Mesendoderm (in vitro differentiated cells): ENCODE measurements around the gene HS3ST5.
A peak's percentile ranks its signal among the peaks of the same experiment; 100 is the strongest.

Source experiments
- DNase-seq: peaks from one replicate; pipeline ENCODE4 v3.0.0; 2013
- H2AK5ac ChIP-seq: 2 replicates; pipeline ENCODE4 v1.6.1; 2013; ENCODE audit warnings: low read length, inconsistent platforms
- H2BK120ac ChIP-seq: 2 replicates; pipeline ENCODE4 v1.6.1; 2013; ENCODE audit warnings: low read depth, mild to moderate bottlenecking, low read length, moderate library complexity, mixed read lengths
- H2BK15ac ChIP-seq: replicated peaks from 2 replicates; pipeline ENCODE4 v1.6.1; 2013; ENCODE audit warnings: low read depth, mild to moderate bottlenecking, moderate library complexity
- H2BK5ac ChIP-seq: 2 replicates; pipeline ENCODE4 v1.6.1; 2013; ENCODE audit warnings: low read length, inconsistent platforms
- H3K18ac ChIP-seq: 2 replicates; pipeline ENCODE4 v1.6.1; 2013; ENCODE audit warnings: mild to moderate bottlenecking, low read length, mixed read lengths
- H3K23ac ChIP-seq: one replicate; pipeline ENCODE4 v1.6.1; 2013; ENCODE audit warnings: low read length
- H3K27ac ChIP-seq: 2 replicates; pipeline ENCODE4 v1.5.1; 2013; ENCODE audit warnings: low read depth, mild to moderate bottlenecking, inconsistent platforms, low read length, moderate library complexity
- H3K27me3 ChIP-seq: 2 replicates; pipeline ENCODE4 v1.6.1; 2013; ENCODE audit warnings: low read length, control low read depth, mild to moderate bottlenecking, inconsistent platforms; ENCODE audit not compliant: insufficient read depth, poor library complexity
- H3K36me3 ChIP-seq: 2 replicates; pipeline ENCODE4 v1.6.1; 2013; ENCODE audit warnings: low read length, inconsistent platforms; ENCODE audit not compliant: control insufficient read depth, insufficient read depth
- H3K4ac ChIP-seq: one replicate; pipeline ENCODE4 v1.6.1; 2013; ENCODE audit warnings: low read depth, mild to moderate bottlenecking, low read length, moderate library complexity
- H3K4me1 ChIP-seq: 2 replicates; pipeline ENCODE4 v1.6.1; 2013; ENCODE audit warnings: low read depth, low read length, inconsistent platforms; ENCODE audit not compliant: control insufficient read depth
- H3K4me2 ChIP-seq: 2 replicates; pipeline ENCODE4 v1.6.1; 2013; ENCODE audit warnings: low read length
- H3K4me3 ChIP-seq: 2 replicates; pipeline ENCODE4 v1.5.1; 2013; ENCODE audit warnings: mild to moderate bottlenecking, low read length
- H3K56ac ChIP-seq: one replicate; pipeline ENCODE4 v1.6.1; 2013; ENCODE audit warnings: low read length
- H3K79me1 ChIP-seq: 2 replicates; pipeline ENCODE4 v1.6.1; 2013; ENCODE audit warnings: low read length, inconsistent platforms
- H3K79me2 ChIP-seq: 2 replicates; pipeline ENCODE4 v1.6.1; 2013; ENCODE audit warnings: mild to moderate bottlenecking, low read length; ENCODE audit not compliant: control insufficient read depth, insufficient read depth
- H3K9ac ChIP-seq: 2 replicates; pipeline ENCODE4 v1.6.1; 2013; ENCODE audit warnings: low read length, inconsistent platforms
- H4K5ac ChIP-seq: one replicate; pipeline ENCODE4 v1.6.1; 2013; ENCODE audit warnings: low read length
- H4K8ac ChIP-seq: one replicate; pipeline ENCODE4 v1.6.1; 2013; ENCODE audit warnings: low read depth, mild to moderate bottlenecking, control low read depth, low read length, moderate library complexity
- whole genome bisulfite sequencing: extraction: QIAGEN DNeasy Blood & Tissue Kit; methylation state at CpG from one replicate; pipeline ENCODE4 v1.1.7; 2013; ENCODE audit warnings: low lambda C conversion rate, missing lambda C conversion rate; ENCODE audit not compliant: insufficient coverage; ENCODE audit errors: extremely low coverage; 5-methylcytosine and 5-hydroxymethylcytosine counted together

The HS3ST5 gene

DNA sequence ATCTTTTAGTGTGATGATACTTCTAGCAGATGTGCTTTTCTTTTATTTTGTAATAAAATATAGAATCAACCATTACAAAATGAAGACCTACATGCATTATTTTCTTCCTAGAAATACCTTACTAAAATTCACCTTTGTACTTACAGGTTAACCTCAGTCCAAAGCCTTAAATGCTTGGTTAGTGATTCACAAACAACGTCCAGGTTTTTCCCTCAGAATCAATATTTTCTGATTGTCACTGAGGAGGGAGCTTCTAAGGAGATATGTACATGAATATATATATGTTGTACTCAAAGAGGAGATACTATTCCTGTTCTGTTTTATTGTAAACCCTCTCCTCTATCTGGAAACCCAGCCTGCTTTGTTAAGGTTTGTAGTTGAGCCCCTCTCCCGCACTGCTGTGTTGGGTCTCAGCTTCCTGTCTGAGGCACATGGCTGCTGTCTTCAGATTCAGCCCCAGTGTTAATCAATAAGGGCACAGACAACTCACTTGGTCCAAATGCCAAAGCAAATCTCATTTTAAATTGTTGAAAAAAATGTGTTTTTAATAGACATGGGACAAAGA lies 33.9 kb upstream of the HS3ST5 start:
- H2BK5ac ChIP-seq: no peak overlapping the region
- no peaks in the 10 kb centered on the region for H3K27me3 ChIP-seq
- DNase-seq: no peak
- H3K4me1 ChIP-seq: peaks cover 3% of the 10 kb centered on the region
- no peak overlapping the region for H2BK120ac ChIP-seq
- no peak overlapping the region for H4K5ac ChIP-seq
- H3K27ac ChIP-seq: no peak overlapping the region
- no peak overlapping the region for H2AK5ac ChIP-seq
- no peaks in the 10 kb centered on the region for H3K79me1 ChIP-seq
- H3K36me3 ChIP-seq: no peaks in the 10 kb centered on the region
- H3K4me3 ChIP-seq: no peak overlapping the region
- no peak overlapping the region for H3K56ac ChIP-seq
- H3K79me2 ChIP-seq: no peaks in the 10 kb centered on the region
- no peak overlapping the region for H3K9ac ChIP-seq
- WGBS: no CpG with 5 or more reads among the region's 2 CpGs
- no peak overlapping the region for H3K4ac ChIP-seq
- no peak overlapping the region for H4K8ac ChIP-seq
- no peak overlapping the region for H3K23ac ChIP-seq
- no peak overlapping the region for H2BK15ac ChIP-seq
- no peak overlapping the region for H3K4me2 ChIP-seq
- no peak overlapping the region for H3K18ac ChIP-seq

DNA sequence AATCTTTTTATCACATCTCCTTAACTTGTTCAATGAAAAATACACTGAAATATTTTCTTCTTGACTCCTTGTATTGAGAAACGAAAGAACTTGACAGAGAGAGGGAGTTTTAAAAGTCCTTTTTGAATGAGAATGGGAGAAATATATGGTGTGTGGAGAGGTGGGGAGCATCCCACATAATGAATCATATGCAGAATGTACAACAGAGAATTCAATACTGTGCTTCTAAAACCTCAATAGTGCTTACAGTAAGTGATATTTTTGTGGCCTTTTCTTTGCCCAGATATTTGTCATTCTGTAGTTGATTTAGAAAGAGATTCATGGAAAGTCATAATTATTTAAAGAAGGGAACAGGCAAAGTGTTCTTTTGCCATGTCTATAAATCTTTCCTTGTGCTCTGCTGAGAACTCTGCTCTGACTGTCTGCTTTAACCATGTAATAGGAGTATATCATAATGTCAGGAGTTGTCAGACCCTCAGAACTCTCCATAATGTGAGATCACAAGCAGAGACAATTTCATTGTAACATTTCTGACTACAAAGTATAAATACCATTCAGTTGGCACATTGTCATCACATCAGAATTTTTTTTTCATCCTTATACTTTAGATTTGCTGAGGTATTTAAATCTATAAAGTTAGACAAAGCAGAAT lies 32.8 kb upstream of the HS3ST5 start:
- Histone ChIP-seq H2AK5ac (no peak overlapping the region), H2BK15ac (peak overlapping the region; percentile 99), H3K56ac (no peak overlapping the region), H2BK120ac (no peak overlapping the region), H3K27ac (no peak overlapping the region), H3K9ac (no peak overlapping the region), H3K4me1 (peaks cover 3% of the 10 kb centered on the region), H3K79me1 (no peaks in the 10 kb centered on the region), H3K79me2 (no peaks in the 10 kb centered on the region), H2BK5ac (no peak overlapping the region), H4K8ac (no peak overlapping the region), H3K23ac (no peak overlapping the region), H3K27me3 (no peaks in the 10 kb centered on the region), H3K4me2 (no peak overlapping the region), H3K4ac (no peak overlapping the region), H3K4me3 (no peak overlapping the region), H3K18ac (no peak overlapping the region), H3K36me3 (no peaks in the 10 kb centered on the region), H4K5ac (no peak overlapping the region)
- WGBS: no CpG with 5 or more reads among the region's 1 CpG
- no peak for DNase-seq

DNA sequence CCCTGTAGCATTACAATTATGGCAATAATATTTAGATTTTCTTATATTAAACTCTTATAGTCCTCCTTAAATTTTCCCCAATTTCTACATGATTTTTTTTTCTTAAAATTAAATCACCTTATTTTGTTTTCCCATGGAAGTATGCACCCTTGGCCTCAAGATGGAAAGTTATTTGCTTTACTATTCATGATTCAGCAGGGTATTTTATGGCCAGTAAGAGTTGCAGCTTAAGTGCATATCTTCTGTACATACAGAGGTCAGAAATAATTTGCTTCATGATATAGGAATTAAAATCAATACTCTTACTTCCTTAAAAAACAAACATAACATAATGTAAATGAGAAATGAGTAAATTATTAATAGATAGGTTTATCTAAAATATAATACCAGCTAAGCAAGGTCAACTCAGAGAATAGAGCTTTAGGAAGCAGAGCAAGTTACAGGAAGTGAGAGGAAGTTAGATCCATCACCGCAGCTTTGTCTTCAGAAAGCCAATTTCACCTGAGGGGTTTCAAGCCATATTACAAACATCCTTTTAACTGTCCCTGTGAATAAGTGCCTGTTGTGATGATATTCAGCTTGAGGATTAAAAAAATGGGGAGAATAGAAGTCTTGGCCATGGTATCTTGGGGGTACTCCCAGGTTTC lies 24.6 kb upstream of the HS3ST5 start:
- Histone ChIP-seq H3K18ac (peak overlapping the region; percentile 51), H2BK15ac (peak overlapping the region; percentile 36), H3K4me2 (no peak overlapping the region), H3K27me3 (no peaks in the 10 kb centered on the region), H2BK5ac (no peak overlapping the region), H3K23ac (no peak overlapping the region), H3K9ac (no peak overlapping the region), H3K4me1 (no peaks in the 10 kb centered on the region), H2AK5ac (no peak overlapping the region), H4K5ac (no peak overlapping the region), H3K36me3 (no peaks in the 10 kb centered on the region), H3K79me1 (no peaks in the 10 kb centered on the region), H4K8ac (no peak overlapping the region), H3K79me2 (no peaks in the 10 kb centered on the region), H3K4ac (no peak overlapping the region), H3K56ac (no peak overlapping the region), H3K4me3 (no peak overlapping the region), H3K27ac (no peak overlapping the region), H2BK120ac (no peak overlapping the region)
- no peak for DNase-seq
- WGBS: no CpG with 5 or more reads among the region's 1 CpG

DNA sequence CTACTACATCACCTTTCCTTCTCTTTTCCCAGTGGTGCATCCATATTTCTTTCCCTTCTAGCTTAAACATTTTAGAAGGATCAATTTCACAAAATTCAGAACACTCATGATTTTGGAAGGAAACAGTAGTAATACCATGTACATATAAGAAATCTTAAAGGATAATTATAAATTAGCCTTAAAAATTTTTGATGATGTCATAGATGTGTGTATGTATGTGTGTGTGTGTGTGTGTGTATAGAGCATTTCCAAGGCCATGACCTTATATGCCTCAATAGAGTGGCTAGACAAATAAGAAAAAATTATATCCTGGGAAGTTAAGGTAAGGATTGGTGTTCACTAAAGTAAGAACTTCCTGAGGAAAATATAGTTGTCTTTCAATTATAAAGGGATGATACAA lies 24.1 kb upstream of the HS3ST5 start:
- Histone ChIP-seq H3K4me1 (no peaks in the 10 kb centered on the region), H3K23ac (no peak overlapping the region), H3K36me3 (no peaks in the 10 kb centered on the region), H4K5ac (no peak overlapping the region), H3K56ac (no peak overlapping the region), H2AK5ac (no peak overlapping the region), H2BK15ac (no peak overlapping the region), H3K4me2 (no peak overlapping the region), H2BK5ac (no peak overlapping the region), H3K27ac (no peak overlapping the region), H3K79me1 (no peaks in the 10 kb centered on the region), H3K27me3 (no peaks in the 10 kb centered on the region), H3K79me2 (no peaks in the 10 kb centered on the region), H3K4me3 (no peak overlapping the region), H3K4ac (no peak overlapping the region), H2BK120ac (no peak overlapping the region), H3K18ac (no peak overlapping the region), H4K8ac (no peak overlapping the region), H3K9ac (no peak overlapping the region)
- DNase-seq: no peak

DNA sequence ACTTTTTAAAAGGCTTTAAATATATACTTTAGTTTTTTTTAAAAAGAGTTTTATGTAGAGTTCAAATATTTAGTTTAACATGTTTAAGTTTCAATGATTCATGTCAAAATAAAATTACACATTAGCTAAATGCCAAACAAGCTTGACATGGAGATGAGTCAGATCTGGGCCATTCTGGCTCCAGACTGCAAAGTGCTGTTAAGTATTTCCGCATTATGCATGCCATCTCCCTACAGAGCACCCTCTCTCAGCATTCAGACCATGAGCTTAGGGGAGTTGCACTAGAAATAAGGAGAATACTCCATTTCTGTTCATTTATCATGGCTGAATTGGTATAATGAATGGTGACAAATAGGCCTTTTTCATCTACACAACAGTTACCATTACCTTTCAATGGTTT lies 21.5 kb upstream of the HS3ST5 start:
- no peaks in the 10 kb centered on the region for H3K27me3 ChIP-seq
- no peak overlapping the region for H3K4me3 ChIP-seq
- peak overlapping the region; percentile 64 for H3K27ac ChIP-seq
- H3K79me2 ChIP-seq: no peaks in the 10 kb centered on the region
- H2AK5ac ChIP-seq: no peak overlapping the region
- H3K4ac ChIP-seq: no peak overlapping the region
- no peak overlapping the region for H4K5ac ChIP-seq
- H2BK120ac ChIP-seq: no peak overlapping the region
- H3K9ac ChIP-seq: no peak overlapping the region
- DNase-seq: peak; percentile 92
- no peak overlapping the region for H3K4me2 ChIP-seq
- no peaks in the 10 kb centered on the region for H3K36me3 ChIP-seq
- no peak overlapping the region for H3K56ac ChIP-seq
- H2BK15ac ChIP-seq: no peak overlapping the region
- WGBS: no CpG with 5 or more reads among the region's 1 CpG
- H3K23ac ChIP-seq: no peak overlapping the region
- H4K8ac ChIP-seq: no peak overlapping the region
- H3K18ac ChIP-seq: no peak overlapping the region
- H2BK5ac ChIP-seq: no peak overlapping the region
- H3K4me1 ChIP-seq: peaks cover 4% of the 10 kb centered on the region
- no peaks in the 10 kb centered on the region for H3K79me1 ChIP-seq
